Measurements from ENCODE around the gene ZNF329. TPM values are rescaled to one million over a fixed set of nuclear protein-coding genes. Genes with fewer than 3 reads are reported as not detected.
A peak's percentile ranks its signal among the peaks of the same experiment; 100 is the strongest.

The ZNF329 gene
- total and polyA plus RNA-seq, 9 of the 15 experiments (the other 6 are each of a cell fraction or from before 2014, with no cell fraction given) = 0.21 to 3.6 (median 2.2) TPM

GRCh38 chr19:58182989-58183816, 32.6 kb upstream of the ZNF329 start, which contains the start of gene ZNF274 (continued):
- TF ChIP-seq DEAF1 (CRISPR knock-in tag; IDR thresholded peaks at IDR 0.05) (no peak), SREBF2 (CRISPR knock-in tag; IDR thresholded peaks at IDR 0.05) (no peak), ZNF212 (CRISPR knock-in tag; IDR thresholded peaks at IDR 0.05) (no peak), ILK (tag; IDR thresholded peaks at IDR 0.05; ENCODE audit: borderline replicate concordance, low read depth) (no peak), HNRNPLL (IDR thresholded peaks at IDR 0.05; ENCODE audit: low read depth, low read length, poor library complexity, severe bottlenecking) (no peak), RBM14 (IDR thresholded peaks at IDR 0.05; ENCODE audit: borderline replicate concordance, insufficient read depth, low read depth, low read length) (no peak), SMC3 (conservative IDR thresholded peaks at IDR 0.05; ENCODE audit: insufficient read depth, low read depth, low read length) (no peak), SLC30A9 (CRISPR knock-in tag; IDR thresholded peaks at IDR 0.05) (no peak), ZNF347 (CRISPR knock-in tag; IDR thresholded peaks at IDR 0.05; ENCODE audit: low read depth) (no peak), ZNF232 (CRISPR knock-in tag; IDR thresholded peaks at IDR 0.05) (no peak), E4F1 (CRISPR knock-in tag; IDR thresholded peaks at IDR 0.05; ENCODE audit: borderline replicate concordance) (0 out of 2 replicates have a peak, but pooled peaks have one; percentile 3), XRCC5 (IDR thresholded peaks at IDR 0.05; ENCODE audit: low read depth, low read length) (peak; percentile 56), SMARCC2 (IDR thresholded peaks at IDR 0.05; ENCODE audit: low read depth) (no peak), U2AF1 (optimal IDR thresholded peaks at IDR 0.05; ENCODE audit: low read depth, low read length) (peak; percentile 86), NKRF (IDR thresholded peaks at IDR 0.05; ENCODE audit: borderline replicate concordance) (peak; percentile 68; the same call in 1 of the 2 replicates), CCNT2 (IDR thresholded peaks at IDR 0.05; ENCODE audit: borderline replicate concordance, extremely low read depth, insufficient read length, low read depth, low read length) (peak; percentile 62), PCBP1 (IDR thresholded peaks at IDR 0.05; ENCODE audit: low read depth, low read length, poor library complexity, severe bottlenecking) (peak; percentile 83), HNRNPUL1 (IDR thresholded peaks at IDR 0.05; ENCODE audit: low read length) (no peak), FOXA1 (IDR thresholded peaks at IDR 0.05; ENCODE audit: borderline replicate concordance) (no peak), ZSCAN32 (CRISPR knock-in tag; IDR thresholded peaks at IDR 0.05) (no peak), CGGBP1 (CRISPR knock-in tag; IDR thresholded peaks at IDR 0.05) (no peak)

Measured in K562 (cell line).